Esophagus muscularis mucosa (tissue), 3 donors: ENCODE data around the gene KIF2A.

ENCODE experiments used
- CTCF ChIP-seq, 3 experiments: fragments of 200-600 bp in 2 of 3; fragments of 450-650 bp in 1 of 3; sonication (generic) in 2 of 3; IDR thresholded peaks; one replicate each; pipeline ENCODE4 v1.5.1; 2017 to 2019; ENCODE audit warnings: antibody characterized with exemption in 3 of 3, mild to moderate bottlenecking in 2 of 3, moderate library complexity in 1 of 3
- EP300 ChIP-seq: sonication (generic); formaldehyde crosslinking; IDR thresholded peaks from one replicate; pipeline ENCODE4 v1.6.1; 2017; ENCODE audit warnings: antibody characterized with exemption

GRCh38 chr5:62299600-62299999, 6.4 kb upstream of the KIF2A start:
- no peak for TF ChIP-seq CTCF (IDR thresholded peaks at IDR 0.05)
- no peak for TF ChIP-seq EP300
